Vagina (tissue), 2 donors: Measurements from ENCODE around the gene MICAL3. TPM values are rescaled to one million over a fixed set of nuclear protein-coding genes. Genes with fewer than 3 reads are reported as not detected.
A peak's percentile ranks its signal among the peaks of the same experiment; 100 is the strongest.
"Not testable (repeated sequence)": the region's sequence is repeated elsewhere in the genome, so short reads cannot be mapped to it uniquely, and the experiment has no call there.

ENCODE experiments used
- DNase-seq, 2 donors: peaks; one replicate each; pipeline ENCODE4 v3.0.0-alpha.2; 2017; ENCODE audit errors: extremely low spot score in 2 of 2
- H3K27ac ChIP-seq: fragments of 200-600 bp; sonication (generic); one replicate; pipeline ENCODE4 v1.5.1; 2019
- H3K27me3 ChIP-seq: fragments of 200-600 bp; sonication (generic); one replicate; pipeline ENCODE4 v1.5.1; 2019
- H3K36me3 ChIP-seq, 2 donors: fragments of 200-600 bp; sonication (generic); one replicate each; pipeline ENCODE4 v1.5.1; 2017 to 2019
- H3K4me1 ChIP-seq: fragments of 200-600 bp; sonication (generic); one replicate; pipeline ENCODE4 v1.5.1; 2019
- H3K4me3 ChIP-seq, 2 donors: fragments of 200-600 bp; sonication (generic); 1 replicate in 1 of 2; 2 replicates in 1 of 2; pipeline ENCODE4 v1.5.1; 2016 to 2019
- H3K9me3 ChIP-seq: fragments of 200-600 bp; sonication (generic); one replicate; pipeline ENCODE4 v1.5.1; 2019
- POLR2A ChIP-seq, 2 donors: fragments of 450-650 bp; IDR thresholded peaks; one replicate each; pipeline ENCODE4 v1.6.1; 2017; ENCODE audit warnings: antibody characterized with exemption in 2 of 2, mild to moderate bottlenecking in 2 of 2, moderate library complexity in 2 of 2
- POLR2AphosphoS5 ChIP-seq, 2 donors: sonication (generic); formaldehyde crosslinking; IDR thresholded peaks; one replicate each; pipeline ENCODE4 v1.9.0; 2017; ENCODE audit warnings: antibody characterized with exemption in 2 of 2, mild to moderate bottlenecking in 2 of 2, low read depth in 1 of 2; ENCODE audit not compliant: insufficient read depth in 1 of 2
- intact Hi-C: fragments of 100-400 bp; cut with DNase I; formaldehyde crosslinking; loops from one replicate; pipeline ENCODE4 v1.15.1; 2023
- total RNA-seq: library from RNA; depleted of rRNA; stranded (reverse); fragments of >200 nt; gene quantifications from one replicate; pipeline ENCODE4 v1.2.3, GENCODE V29; 2016
- TF ChIP-seq, protein P1 (sequence below), 3 experiments: fragments of 450-650 bp in 2 of 3; fragments of 200-600 bp in 1 of 3; sonication (generic) in 1 of 3; IDR thresholded peaks; one replicate each; pipeline ENCODE4 v1.5.1; 2017 to 2019; ENCODE audit warnings: antibody characterized with exemption in 3 of 3, mild to moderate bottlenecking in 2 of 3, moderate library complexity in 2 of 3

Gene MICAL3
- total RNA-seq, 1 donor from 2014 or later: 35.1 TPM

- DNase-seq: no peak
- Histone ChIP-seq H3K4me1 (peaks cover 31% of the 10 kb centered on the region), H3K27ac (peak overlapping the region; percentile 94), H3K27me3 (no peaks in the 10 kb centered on the region), H3K4me3 (no peak overlapping the region), H3K9me3 (no peaks in the 10 kb centered on the region), H3K36me3 (no peaks in the 10 kb centered on the region)
- peak; percentile 53 to 85 for TF ChIP-seq POLR2AphosphoS5 (IDR thresholded peaks at IDR 0.05; ENCODE audit: insufficient read depth in 1 of 2, low read depth in 1 of 2)
- no peak for TF ChIP-seq POLR2A (IDR thresholded peaks at IDR 0.05)
- intact Hi-C loops: no loop called here
Observed at GRCh38 chr22:18056161-18056666, 31.9 kb upstream of the MICAL3 start.

DNA sequence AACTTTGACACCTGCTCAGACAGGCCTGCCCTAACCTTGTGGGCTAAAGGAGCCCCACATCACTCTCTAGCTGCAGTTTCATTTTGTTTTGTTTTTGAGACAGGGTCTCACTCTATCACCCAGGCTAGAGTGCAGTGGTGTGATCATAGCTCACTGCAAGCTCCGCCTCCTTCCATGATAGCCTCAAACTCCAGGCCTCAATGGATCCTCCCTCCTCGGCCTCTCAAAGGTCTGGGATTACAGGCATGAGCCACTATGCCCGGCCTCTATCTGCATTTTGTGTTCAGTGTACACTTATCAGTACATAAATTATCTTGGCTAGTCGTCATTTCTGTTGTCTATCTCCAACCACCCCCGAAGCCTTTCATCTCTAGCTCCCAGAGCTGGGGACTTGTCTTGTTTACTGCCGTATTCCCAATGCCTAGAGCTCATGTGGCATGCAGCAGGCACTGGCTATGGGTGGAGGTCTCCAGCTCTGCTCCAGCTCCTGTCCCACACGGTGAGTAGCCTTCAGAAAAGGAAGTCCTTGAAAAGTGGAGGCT, 31.3 kb upstream of the MICAL3 start:
- no peak for DNase-seq

DNA sequence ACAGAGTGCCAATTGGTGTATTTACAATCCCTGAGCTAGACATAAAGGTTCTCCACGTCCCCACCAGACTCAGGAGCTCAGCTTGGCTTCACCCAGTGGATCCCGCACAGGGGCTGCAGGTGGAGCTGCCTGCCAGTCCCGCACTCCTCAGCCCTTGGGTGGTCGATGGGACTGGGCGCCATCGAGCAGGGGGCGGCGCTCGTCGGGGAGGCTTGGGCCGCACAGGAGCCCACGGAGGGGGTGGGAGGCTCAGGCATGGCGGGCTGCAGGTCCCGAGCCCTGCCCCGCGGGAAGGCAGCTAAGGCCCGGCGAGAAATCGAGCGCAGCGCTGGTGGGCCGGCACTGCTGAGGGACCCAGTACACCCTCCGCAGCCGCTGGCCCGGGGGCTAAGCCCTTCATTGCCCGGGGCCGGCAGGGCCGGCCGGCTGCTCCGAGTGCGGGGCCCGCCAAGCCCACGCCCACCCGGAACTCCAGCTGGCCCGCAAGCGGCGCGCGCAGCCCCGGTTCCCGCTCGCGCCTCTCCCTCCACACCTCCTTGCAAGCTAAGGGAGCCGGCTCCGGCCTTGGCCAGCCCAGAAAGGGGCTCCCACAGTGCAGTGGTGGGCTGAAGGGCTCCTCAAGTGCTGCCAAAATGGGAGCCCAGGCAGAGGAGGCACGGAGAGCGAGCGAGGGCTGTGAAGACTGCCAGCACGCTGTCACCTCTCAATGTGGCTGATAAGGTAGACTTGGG, 29.0 kb upstream of the MICAL3 start:
- intact Hi-C loops, H3K27me3 ChIP-seq, H3K36me3 ChIP-seq, H3K27ac ChIP-seq, H3K9me3 ChIP-seq, DNase-seq, H3K4me3 ChIP-seq: not testable (repeated sequence)
- peaks cover 42% of the 10 kb centered on the region for H3K4me1 ChIP-seq

More for the DNA sequence above, 31.3 kb upstream of the MICAL3 start:
- TF ChIP-seq POLR2AphosphoS5 (IDR thresholded peaks at IDR 0.05; ENCODE audit: insufficient read depth in 1 of 2, low read depth in 1 of 2) (no peak), POLR2A (IDR thresholded peaks at IDR 0.05) (no peak)
- TF ChIP-seq, protein P1, sequence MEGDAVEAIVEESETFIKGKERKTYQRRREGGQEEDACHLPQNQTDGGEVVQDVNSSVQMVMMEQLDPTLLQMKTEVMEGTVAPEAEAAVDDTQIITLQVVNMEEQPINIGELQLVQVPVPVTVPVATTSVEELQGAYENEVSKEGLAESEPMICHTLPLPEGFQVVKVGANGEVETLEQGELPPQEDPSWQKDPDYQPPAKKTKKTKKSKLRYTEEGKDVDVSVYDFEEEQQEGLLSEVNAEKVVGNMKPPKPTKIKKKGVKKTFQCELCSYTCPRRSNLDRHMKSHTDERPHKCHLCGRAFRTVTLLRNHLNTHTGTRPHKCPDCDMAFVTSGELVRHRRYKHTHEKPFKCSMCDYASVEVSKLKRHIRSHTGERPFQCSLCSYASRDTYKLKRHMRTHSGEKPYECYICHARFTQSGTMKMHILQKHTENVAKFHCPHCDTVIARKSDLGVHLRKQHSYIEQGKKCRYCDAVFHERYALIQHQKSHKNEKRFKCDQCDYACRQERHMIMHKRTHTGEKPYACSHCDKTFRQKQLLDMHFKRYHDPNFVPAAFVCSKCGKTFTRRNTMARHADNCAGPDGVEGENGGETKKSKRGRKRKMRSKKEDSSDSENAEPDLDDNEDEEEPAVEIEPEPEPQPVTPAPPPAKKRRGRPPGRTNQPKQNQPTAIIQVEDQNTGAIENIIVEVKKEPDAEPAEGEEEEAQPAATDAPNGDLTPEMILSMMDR (IDR thresholded peaks at IDR 0.05): no peak
- Histone ChIP-seq H3K9me3 (no peaks in the 10 kb centered on the region), H3K27ac (peak overlapping the region; percentile 94), H3K27me3 (no peaks in the 10 kb centered on the region), H3K36me3 (no peaks in the 10 kb centered on the region), H3K4me1 (peaks cover 31% of the 10 kb centered on the region), H3K4me3 (no peak overlapping the region)
- intact Hi-C loops: no loop called here

DNA sequence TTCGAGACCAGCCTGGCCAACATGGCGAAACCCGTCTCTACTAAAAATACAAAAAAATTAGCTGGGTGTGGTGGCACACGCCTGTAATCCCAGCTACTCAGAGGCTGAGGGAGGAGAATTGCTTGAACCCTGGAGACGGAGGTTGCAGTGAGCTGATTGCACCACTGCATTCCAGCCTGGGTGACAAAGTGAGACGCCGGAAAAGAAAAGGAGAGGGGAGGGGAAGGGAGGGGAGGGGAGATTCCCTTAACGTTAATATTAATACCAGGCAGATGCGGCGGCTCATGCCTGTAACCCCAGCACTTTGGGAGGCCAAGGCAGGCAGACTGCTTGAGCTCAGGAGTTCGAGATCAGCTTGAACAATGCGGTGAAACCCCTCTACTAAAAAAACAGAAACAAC, 26.8 kb upstream of the MICAL3 start:
- H3K36me3 ChIP-seq, DNase-seq, H3K27me3 ChIP-seq, intact Hi-C loops, H3K9me3 ChIP-seq, H3K4me3 ChIP-seq: not testable (repeated sequence)
- H3K4me1 ChIP-seq: peaks cover 20% of the 10 kb centered on the region
- H3K27ac ChIP-seq: peak overlapping the region; percentile 12

DNA sequence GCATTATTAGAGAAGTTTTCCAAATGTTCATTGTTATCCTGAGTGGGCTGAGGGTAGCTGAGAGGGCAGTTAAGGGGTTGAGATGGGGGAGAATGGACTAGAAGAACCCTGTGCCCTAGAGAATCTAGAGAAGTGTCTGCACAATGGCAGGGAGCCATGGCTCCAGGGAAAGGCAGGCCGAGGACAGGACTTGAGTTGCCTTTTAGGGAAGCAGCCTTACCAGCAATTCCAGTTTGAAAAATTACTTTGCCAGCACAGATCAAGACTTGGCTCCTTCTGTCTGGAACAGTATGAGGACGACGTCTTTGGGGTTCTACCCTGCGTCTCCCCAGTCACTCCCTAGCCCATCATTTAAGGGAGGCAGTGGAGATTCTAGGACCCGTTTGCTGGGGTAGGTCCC, 25.7 kb upstream of the MICAL3 start:
- intact Hi-C loops: no loop called here
- DNase-seq: no peak
- no peak overlapping the region for H3K4me3 ChIP-seq
- no peaks in the 10 kb centered on the region for H3K27me3 ChIP-seq
- H3K27ac ChIP-seq: peak overlapping the region; percentile 12
- TF ChIP-seq, protein P1 (IDR thresholded peaks at IDR 0.05): no peak
- peak in 1 of 2 donors; percentile 47 for TF ChIP-seq POLR2AphosphoS5 (IDR thresholded peaks at IDR 0.05; ENCODE audit: insufficient read depth in 1 of 2, low read depth in 1 of 2)
- peaks cover 11% of the 10 kb centered on the region for H3K4me1 ChIP-seq
- no peaks in the 10 kb centered on the region for H3K36me3 ChIP-seq
- no peaks in the 10 kb centered on the region for H3K9me3 ChIP-seq

DNA sequence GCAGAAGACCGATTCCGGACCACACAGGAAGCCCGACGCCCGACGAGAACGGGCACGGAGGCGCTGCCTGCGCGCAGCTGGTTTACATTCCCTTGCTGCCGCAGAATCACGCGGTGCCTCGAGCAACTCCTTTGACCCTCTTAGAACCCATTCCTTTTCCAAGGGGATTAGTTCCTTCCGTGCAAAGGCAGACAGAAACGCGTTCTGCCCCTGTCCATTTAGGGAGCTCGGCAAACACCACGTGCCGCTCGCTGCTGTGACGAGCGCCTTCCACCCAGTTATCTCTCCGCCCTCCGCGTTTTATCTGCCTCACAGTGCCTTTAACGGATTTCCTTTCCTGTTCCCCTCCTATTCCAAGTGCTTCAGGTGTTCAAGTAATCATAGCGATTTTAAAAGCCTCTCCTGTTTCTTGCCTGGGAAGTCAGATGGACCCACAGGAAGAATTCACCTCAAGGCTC, 24.1 kb upstream of the MICAL3 start:
- Histone ChIP-seq H3K4me3 (no peak overlapping the region), H3K27me3 (no peaks in the 10 kb centered on the region), H3K4me1 (peaks cover 11% of the 10 kb centered on the region), H3K36me3 (no peaks in the 10 kb centered on the region), H3K27ac (peak overlapping the region; percentile 15), H3K9me3 (no peaks in the 10 kb centered on the region)
- TF ChIP-seq, protein P1 (IDR thresholded peaks at IDR 0.05): no peak
- peak in 1 of 2 donors; percentile 25 for TF ChIP-seq POLR2AphosphoS5 (IDR thresholded peaks at IDR 0.05; ENCODE audit: insufficient read depth in 1 of 2, low read depth in 1 of 2)
- intact Hi-C loops: no loop called here
- no peak for DNase-seq
